NCI-H526 (cell line): ENCODE measurements around the gene OPCML.

Experiments
- DNase-seq, 2 experiments: peaks; one replicate each; lab custom pipeline; 2025; lab: John Stamatoyannopoulos, UW

OPCML gene

GRCh38 chr11:132742929-132743328 is 789.4 kb downstream of the OPCML start:
- no peak for DNase-seq

DNA sequence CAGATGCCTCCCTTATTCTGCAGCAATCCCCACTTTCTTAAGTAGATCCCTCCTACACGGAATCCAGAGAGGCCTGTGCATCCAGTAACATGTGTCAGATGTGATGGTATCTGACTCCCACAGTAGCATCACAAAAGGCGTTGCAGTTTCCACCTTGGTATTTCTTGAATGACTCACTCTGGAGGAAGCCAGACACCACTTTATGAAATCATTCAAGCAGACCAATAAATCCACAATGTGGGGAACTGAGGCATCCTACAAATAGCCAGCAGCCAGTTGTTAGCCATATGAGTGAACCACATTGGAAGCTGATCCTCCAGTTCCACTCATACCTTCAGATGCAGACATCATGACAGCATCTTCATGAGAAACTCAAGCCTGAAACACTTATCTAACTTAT is 798.1 kb downstream of the OPCML start:
- no peak for DNase-seq

DNA sequence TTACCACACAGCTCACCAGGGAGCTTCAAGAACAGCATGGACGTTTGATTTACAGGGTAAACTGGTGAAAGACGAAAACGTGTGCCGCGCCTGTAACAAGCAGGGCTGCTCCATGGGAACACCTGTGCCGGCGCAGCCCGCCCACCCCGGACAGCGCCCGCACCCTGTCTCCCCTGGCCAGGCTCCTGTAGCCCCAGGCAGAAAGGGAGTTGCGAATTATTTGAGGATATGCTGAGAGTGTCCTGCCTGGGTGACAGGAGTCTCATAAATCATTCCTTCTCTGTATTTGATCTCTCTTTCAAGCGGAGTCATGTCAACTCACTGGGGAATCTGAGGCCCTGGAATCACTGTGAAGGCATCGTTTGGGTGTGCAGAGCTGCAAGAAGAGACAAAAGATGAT is 804.3 kb downstream of the OPCML start:
- DNase-seq = no peak

DNA sequence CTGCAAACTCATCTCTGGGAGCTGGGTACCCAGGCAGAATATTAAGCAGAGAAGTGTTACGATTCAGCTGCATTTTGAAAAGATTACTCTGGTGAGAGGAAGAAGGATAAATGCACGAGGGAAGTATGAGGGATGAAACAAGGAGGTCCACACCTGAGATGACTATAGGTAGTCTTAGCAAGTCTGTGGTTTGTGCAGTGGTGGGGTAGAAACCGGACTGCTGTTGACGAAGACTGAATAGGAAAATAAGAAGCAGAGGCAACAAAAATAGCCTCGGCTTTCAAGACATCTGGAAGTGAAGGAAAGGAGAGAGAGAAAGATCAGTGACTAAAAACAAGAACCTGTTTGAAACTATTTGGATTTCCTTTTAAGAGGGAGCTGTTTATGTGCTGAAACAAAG is 810.8 kb downstream of the OPCML start:
- DNase-seq = no peak

DNA sequence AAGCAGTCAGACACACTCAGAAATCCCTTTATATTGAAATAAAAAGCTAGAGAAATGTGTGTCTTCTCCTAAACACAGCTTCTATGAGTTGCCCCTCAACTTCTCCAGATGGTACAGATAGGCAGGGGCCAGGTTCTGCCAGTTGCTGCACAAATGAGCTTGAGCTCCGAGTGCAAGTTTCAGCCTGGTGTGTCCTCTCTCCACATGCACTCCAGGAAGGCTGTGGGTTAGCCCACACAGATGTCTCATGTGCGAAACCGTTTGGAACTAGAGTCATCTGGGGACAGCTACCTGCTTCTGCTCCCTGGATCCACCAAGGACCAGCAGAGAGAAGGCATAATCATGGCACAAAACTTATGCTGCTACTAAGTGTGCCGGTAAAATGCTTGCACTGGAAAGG is 812.6 kb downstream of the OPCML start:
- no peak for DNase-seq

DNA sequence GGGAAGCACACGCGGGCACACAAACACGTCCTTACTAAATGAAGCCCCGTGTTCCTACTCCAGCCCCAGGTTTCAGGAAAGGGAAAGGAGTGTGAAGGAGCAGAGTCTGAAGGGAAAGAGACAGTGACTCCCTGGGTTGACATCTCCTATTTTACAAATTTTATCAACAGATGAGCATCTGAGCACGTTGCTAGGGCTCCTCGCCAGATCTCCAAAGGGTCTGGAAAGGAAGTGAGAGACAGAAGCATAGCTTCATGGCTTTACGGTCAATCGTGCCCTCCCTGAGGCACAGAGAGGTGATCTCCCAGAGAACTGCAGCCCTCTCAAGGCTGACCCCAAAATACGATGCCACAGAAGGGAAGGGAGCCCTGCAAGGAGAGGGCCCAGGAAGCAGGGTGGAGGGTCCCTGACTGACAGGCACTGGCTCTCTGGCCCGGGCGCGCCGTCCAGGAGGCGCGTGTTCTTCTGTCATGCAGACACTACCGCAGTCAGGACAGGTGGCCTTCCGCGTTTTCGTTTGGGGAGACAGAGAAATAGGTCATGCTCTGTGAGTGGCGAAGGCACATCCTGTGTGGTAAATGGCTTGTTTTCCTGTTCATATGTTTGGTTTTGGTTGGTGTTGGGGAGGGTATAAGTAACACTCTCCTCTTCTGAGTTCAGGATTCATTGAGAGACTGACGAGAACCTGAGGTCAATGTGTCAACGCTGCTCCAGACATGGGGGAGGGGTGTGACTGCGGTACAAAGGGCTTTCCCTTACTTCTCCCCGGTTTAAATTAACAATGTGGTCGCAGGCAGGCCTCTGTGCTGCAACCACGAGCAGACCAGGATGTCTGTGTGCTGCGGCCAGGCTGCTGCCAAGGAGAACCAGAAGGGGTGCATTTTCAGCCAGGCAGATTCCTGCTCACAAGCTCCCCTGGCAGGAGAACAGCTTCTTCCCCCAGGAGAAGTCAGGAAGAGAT is 813.3 kb downstream of the OPCML start:
- no peak for DNase-seq

- DNase-seq = no peak
Measured at GRCh38 chr11:132717824-132718223, 814.5 kb downstream of the OPCML start.

- DNase-seq = no peak
Measured at GRCh38 chr11:132716037-132716436, 816.3 kb downstream of the OPCML start.

DNA sequence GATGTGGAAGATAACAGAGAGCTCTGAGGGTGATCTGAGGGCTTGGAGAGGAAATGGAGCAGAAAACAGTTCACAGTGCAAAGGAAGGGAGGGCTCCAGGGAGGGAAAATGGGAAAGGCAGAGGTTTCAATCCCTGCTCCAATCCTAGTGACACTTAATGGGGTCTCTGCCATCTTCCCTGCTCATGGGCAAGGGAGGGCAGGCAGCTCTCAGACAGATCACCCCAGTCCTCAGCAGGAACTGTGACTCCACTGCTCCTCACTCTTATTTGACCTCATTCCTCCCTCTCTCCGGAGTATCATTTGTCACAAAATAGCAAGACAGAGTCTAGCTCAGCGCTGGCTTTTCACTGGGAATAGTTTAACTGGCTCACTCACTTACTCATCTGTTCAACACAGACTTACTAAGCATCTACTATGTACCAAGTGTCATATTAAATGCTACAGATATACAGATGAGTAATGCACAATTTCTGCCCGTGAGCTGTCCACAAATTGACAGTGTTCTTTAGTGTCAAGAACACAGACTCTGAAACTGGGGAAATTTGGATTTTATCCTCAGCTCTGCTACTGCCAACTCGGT is 817.4 kb downstream of the OPCML start:
- DNase-seq = no peak

DNA sequence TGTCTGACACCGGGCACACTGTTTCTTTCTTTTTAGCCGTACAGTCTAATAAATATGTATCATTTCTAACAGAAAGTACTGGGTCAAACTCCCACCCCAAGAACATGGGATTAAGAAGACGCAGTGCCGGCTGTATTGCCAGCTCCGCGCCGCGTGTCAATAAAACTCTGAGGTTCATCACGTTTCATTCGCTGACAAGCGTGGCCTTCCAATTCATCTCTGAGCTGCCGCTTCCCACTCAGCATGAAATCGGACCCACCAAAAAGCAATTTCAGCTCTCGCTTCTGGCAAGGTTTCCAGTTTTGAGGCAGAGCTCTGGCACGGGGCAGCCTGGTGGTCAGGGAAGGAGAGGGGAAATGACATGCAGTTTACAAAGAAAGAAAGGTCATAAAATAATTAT is 819.8 kb downstream of the OPCML start:
- no peak for DNase-seq

DNA sequence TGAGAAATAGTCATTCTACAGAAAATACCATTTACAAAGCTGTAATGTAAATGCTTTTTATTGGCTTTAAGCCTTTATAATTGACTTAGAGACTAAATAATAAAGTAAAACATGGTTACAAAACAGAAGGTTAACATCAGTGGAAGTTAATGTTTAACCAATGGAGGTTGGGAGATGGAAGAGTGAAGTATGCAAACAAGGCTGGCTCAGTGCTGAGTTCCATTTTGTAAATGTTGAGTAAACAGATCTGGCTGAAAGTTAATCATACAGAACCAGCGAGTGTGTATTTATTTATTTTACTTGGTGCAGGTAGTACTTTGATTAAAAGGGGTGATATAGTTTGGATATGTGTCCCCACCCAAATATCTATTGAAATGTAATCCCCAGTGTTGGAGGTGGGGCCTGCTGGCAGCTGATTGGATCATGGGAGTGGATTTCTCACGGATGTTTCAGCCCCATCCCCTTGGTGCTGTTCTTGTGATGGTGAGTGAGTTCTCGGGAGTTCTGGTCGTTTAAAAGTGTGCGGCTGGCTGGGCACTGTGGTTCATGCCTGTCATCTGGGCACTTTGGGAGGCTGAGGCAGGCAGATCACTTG is 827.4 kb downstream of the OPCML start:
- DNase-seq = peak; percentile 93 to 96

DNA sequence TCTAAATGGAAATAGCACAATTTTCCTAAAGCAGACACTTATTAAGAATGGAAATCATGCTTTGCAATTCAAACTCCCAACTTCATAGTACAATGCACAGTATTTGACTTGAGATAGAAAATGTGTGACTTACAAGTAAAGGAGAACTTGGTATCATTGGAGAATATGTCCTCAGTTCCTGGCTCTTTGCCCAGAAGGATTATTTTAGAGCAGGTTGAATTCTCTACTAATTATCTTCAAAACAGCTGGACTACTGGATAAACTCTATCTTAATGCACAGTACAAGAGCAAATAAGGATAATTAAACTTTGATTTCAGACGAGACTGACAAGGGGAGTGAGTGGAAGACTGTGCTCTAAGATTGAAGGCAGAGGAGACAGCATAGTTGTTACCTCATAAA is 839.4 kb downstream of the OPCML start:
- peak; percentile 60 to 66 for DNase-seq

GRCh38 chr11:132691848-132692550 is 840.3 kb downstream of the OPCML start:
- DNase-seq = no peak

GRCh38 chr11:132686886-132687285 is 845.4 kb downstream of the OPCML start:
- no peak for DNase-seq

DNA sequence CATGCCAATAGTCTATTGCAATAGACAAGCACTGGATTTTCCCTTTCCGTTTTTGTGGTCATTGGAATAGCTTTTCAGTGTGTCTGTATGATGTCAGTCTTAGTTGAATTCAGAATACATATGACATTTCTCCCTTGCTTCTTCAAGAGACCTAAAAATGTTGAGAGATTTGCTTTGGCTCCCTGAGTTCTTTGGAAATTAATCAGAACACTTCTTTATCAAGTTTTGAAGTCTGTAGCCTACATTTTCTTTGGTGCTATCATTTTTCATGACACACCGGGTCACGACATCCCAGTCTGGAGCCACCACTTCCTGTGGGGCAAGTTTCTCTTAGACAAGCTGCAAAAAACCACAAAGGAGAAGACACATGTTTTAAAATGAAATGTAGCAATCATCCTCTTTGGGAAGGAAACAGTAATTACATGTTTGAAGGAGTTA is 847.1 kb downstream of the OPCML start:
- no peak for DNase-seq

DNA sequence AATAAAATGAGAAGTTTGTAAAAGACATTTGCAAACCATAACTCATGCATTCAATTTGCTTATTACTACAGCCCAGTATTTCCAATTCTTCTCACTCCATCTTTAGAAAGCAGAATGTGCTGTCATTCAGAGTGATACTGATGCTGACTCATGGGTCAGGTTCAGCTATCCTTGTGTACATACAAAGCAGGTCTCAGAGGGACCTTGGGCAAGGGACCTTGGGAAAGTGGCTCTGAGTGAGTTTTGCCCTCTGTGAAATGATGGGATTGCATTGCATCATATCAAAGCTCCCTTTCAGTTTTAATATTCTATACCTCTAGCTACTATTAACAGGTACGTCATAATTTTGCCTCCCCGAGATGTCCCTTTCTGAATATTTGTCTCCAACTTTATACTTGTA is 848.7 kb downstream of the OPCML start:
- no peak for DNase-seq

GRCh38 chr11:132681971-132682370 is 850.3 kb downstream of the OPCML start:
- no peak for DNase-seq

GRCh38 chr11:132680584-132680983 is 851.7 kb downstream of the OPCML start:
- DNase-seq = no peak

GRCh38 chr11:132674151-132674550 is 858.1 kb downstream of the OPCML start:
- no peak for DNase-seq

- no peak for DNase-seq
Measured at GRCh38 chr11:132671851-132672370, 860.4 kb downstream of the OPCML start.

GRCh38 chr11:132670921-132671675 is 861.2 kb downstream of the OPCML start:
- no peak for DNase-seq
